Cardiac fibroblast (primary cell): ENCODE measurements around the gene GABRR2.

ENCODE experiments used
- DNase-seq, 2 donors: peaks; one replicate each; pipeline versions ENCODE4 v3.0.0 to v3.0.0-alpha.2; 2010; ENCODE audit warnings: low read depth in 2 of 2
- H3K4me3 ChIP-seq, 2 donors: replicated peaks in 1 of 2; 1 replicate in 1 of 2; 2 replicates in 1 of 2; pipeline ENCODE4 v1.5.1; 2011; ENCODE audit warnings: low read depth in 2 of 2, low read length in 2 of 2, mild to moderate bottlenecking in 2 of 2, moderate library complexity in 1 of 2
- TF ChIP-seq, protein P1 (sequence below): IDR thresholded peaks from one replicate; pipeline ENCODE4 v1.5.1; 2011; ENCODE audit warnings: low read depth, mild to moderate bottlenecking, low read length, inconsistent platforms

The GABRR2 gene

DNA sequence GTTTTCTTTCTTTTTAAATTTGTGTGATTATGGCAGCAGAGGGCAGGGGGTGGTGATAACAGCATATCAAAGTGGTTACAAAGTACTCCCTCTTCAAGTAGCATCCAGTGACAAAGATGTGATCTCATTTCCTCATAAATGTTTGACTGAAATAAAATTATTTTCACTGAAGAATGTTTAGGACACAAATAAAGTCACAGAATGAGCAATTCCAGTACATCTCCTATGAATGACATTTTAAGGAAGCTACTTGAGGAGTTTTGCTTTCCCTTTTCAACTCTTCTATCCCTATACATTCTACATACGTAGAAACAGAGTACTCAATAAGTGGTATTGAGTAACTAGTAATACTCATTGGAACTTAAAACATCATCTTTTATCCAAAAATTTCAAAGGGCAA is 13.9 kb upstream of the GABRR2 start:
- DNase-seq, result no peak
- no peak overlapping the region for H3K4me3 ChIP-seq
- TF ChIP-seq, protein P1, sequence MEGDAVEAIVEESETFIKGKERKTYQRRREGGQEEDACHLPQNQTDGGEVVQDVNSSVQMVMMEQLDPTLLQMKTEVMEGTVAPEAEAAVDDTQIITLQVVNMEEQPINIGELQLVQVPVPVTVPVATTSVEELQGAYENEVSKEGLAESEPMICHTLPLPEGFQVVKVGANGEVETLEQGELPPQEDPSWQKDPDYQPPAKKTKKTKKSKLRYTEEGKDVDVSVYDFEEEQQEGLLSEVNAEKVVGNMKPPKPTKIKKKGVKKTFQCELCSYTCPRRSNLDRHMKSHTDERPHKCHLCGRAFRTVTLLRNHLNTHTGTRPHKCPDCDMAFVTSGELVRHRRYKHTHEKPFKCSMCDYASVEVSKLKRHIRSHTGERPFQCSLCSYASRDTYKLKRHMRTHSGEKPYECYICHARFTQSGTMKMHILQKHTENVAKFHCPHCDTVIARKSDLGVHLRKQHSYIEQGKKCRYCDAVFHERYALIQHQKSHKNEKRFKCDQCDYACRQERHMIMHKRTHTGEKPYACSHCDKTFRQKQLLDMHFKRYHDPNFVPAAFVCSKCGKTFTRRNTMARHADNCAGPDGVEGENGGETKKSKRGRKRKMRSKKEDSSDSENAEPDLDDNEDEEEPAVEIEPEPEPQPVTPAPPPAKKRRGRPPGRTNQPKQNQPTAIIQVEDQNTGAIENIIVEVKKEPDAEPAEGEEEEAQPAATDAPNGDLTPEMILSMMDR, result no peak

DNA sequence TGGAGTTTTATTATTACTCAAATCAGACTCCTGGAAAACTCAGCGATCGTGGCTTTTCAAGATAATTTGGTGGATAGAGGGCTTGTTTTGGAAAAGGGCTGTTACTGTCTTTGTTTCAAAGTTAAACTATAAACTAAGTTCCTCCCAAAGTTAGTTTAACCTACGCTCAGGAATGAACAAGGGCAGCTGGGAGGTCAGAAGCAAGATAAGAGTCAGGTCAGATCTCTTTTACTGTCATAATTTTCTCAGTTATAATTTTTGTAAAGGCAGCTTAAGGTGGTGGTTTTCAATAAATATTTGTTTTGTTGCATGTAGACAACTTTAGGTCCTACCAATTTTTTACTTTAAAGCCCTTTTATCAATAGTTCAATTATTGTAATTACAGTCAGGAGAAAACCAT is 9.2 kb upstream of the GABRR2 start:
- TF ChIP-seq, protein P1, result no peak
- no peak overlapping the region for H3K4me3 ChIP-seq

DNA sequence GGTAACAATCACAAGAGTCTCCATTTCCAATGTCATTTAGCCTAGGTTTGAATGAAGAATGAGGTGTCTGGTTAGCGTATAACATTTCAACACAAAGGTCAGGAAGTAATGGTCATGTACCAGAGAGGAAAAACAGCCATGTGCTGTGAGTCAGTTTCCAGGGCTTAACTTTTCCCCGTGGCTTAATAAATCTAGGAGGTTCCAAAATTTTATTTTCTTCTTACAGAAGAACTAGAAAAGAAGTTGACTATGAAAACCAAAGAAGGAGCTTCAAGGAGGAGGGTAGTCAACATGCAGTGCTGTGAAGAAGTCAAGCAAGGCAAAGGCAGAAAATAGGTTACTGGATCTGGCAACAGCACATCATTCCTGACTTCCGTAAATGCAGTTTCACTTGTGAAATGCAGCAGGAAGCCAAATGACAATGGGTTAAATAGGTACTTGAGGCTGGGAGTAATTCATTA is 8.4 kb upstream of the GABRR2 start:
- H3K4me3 ChIP-seq, result no peak overlapping the region
- TF ChIP-seq, protein P1, result no peak
- peak; percentile 32 to 58 for DNase-seq

More for the DNA sequence above, 9.2 kb upstream of the GABRR2 start:
- no peak for DNase-seq

DNA sequence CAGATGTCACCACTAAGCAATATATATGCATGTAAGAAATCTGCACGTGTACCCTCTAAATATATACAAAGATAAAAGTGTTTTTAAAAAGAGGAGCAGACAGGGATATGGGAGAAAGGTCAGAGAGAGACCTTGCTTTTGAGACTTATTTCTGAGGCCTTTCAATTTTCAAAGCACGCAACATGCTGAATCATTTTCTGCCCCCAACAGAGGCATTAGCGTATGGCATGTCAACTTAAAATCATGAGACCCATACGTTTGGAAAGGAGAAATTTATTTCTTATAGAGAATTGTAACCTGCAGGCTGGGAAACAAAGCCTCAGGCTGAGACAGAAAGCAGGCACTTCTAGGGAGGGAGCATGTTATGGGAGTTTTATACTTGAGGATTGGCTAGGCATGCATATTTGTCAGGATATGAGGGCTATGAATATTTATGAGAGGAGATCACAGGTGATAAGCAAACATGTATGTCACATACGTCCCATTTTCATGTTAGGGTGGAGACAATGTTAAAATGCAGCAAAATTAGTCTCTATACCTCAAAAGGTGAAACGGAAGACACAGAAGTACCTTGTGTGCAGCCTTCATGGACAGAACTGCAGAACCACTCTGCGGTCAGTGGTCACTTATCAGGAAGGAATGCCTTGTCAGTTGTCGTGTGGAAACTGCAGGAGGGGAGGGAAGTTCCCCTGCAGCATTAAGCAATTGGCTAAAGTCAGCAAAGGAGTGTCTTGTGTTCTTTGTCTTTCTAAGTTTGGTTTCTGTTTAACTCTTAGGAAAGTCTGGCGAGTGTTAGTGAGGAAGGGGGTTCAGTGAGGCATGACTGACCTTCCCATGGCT is 6.3 kb upstream of the GABRR2 start:
- peak in 1 of 2 donors; percentile 15 for DNase-seq
- TF ChIP-seq, protein P1, result no peak
- no peak overlapping the region for H3K4me3 ChIP-seq

DNA sequence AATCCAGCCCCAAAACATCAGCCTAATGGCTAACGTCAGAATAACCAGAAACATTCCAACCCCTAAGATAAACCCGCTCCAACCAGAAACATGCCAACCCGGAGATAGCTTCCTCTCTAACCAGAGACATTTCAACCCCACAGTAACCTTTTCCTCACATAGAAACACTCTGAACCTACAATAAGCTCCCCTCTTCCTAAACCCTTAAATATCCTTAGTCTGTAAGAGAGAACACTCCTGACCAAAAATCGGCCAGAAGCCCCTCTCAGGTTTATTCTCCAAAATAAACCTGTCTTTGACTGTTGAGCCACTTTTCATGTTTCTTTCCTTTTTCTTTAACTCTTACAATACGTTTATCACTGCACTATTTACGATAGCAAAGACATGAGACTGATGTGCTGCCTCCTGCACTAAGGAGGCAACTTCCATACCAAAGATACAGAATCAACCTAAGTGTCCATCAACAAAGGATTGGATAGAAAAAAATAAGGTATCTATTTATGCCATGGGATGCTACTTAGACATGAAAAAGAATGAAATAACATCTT is 5.0 kb upstream of the GABRR2 start:
- TF ChIP-seq, protein P1, result no peak
- no peak for DNase-seq
- H3K4me3 ChIP-seq, result no peak overlapping the region

DNA sequence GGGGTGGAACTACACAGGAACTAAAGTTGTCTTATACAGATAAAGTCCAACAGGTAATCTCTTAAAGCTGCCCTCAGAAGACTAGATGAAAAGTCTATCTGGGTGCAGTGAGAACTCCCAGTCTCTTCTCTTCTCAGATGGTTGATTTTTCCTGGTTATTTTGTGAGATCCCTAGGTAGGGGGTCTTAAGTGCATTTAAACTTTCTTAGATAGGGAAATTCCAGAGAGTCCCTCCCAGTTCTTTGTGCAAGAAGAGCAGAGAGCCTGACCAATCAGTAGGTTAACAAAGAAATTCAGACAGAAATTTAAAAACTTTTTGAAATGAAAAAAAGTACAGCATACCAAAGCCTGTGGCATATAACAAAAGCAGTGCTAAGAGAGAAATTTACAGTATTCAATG is 2.0 kb upstream of the GABRR2 start:
- no peak for DNase-seq
- no peak overlapping the region for H3K4me3 ChIP-seq
- TF ChIP-seq, protein P1, result no peak
